SKM-1 treated with dmso at 0.1 percent for 144 hours (cell line): ENCODE measurements around the gene ZC3H6.
"Not testable (repeated sequence)": the region's sequence is repeated elsewhere in the genome, so short reads cannot be mapped to it uniquely, and the experiment has no call there.

Experiments used
- DNase-seq: peaks from one replicate; lab custom pipeline; 2025; ENCODE audit not compliant: unreplicated experiment; lab: John Stamatoyannopoulos, UW

The ZC3H6 gene

DNA sequence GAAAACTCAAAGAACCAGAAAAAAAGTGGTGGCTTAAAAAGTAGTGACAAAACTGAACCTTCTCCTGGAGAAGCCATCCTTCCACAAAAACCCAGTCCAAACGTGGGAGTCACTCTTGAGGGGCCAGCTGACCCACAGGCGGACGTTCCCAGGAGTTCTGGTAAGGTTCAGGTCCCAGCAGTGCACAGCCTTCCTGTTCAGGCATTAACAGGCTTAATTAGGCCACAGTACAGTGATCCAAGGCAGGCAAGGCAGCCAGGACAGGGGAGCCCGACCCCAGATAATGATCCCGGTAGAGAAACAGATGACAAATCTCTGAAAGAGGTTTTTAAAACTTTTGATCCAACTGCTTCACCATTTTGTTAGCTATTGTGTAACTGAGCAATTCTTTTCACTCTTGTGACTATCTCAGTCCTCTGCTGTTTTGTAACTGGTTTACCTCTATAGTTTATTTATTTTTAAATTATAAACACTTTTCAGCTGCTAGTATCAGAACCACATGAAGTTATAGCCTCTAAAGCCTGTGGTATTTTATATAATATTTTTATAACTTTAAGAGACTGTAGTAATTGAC, 56.8 kb downstream of the ZC3H6 start:
- DNase-seq: no peak

DNA sequence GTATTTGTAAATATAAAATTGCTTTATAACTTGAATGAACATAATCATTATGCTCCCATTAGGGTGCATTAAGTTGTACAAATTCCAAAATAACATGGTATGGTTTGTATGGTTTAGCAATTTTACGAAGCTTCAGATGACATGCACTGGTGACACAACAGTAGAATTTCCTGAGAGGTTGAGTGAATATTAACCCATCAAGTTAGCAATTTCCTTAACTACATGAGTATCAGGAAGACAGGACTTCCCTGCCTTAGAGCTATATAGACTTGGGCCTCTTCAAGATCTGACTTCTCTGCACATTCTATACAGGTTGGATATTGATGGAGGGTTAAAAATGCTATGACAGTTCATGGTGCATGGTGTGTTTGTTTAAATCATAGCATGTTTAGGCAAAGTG, 60.2 kb downstream of the ZC3H6 start:
- no peak for DNase-seq

DNA sequence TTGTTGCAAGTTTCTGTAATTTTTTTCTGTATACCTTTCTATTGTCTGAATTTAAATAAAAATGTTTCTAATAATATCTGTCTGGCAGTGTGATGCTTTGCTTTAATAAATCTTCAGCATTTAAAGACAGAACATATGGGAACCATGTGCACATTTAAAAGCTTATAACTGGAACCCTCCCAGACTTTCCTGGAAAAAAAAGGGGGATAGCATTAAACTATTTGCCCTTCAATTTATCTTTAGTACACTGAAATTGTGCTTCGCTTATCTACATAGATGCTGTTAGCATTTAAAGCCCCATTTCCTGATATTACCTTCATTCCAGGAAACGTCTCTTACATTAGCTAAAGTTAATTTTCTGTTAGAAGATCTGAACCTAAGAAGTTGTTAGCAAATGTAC, 64.6 kb downstream of the ZC3H6 start:
- no peak for DNase-seq

DNA sequence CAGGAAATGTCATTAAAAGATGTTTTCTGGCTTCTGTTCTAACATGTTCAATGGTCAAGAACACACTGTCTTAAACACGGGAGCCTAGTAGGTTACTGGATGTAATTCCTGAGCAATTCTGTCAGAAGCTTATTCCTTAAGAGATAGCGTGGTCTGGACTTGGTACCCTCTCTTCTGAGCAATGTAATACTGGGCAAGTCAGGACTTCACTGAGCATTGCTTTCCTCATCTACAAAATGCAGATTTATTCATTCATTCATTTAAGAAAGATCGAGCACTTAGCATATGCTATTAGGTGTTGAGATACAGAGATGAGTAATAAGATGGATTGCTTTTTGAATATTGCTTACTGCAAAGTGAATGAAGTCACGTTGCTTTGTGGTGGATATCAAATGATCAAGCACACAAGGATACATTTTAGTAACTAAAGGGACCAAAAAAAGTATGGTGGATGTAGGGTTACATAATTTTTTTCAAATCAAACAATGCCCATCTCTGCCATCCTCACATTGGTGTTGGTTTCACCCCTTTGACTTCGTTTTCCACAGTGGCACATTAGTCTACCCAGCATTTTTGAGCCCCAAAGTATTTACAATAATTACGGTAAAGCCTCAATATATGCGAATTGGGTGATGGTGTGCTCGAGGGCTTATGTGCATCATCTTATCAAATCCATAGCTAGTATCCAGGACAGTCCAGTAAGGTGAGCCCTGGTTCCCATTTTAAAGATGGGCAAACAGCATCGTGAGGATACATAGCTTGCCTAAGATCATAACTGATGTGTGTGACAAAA, 65.3 kb downstream of the ZC3H6 start:
- no peak for DNase-seq

DNA sequence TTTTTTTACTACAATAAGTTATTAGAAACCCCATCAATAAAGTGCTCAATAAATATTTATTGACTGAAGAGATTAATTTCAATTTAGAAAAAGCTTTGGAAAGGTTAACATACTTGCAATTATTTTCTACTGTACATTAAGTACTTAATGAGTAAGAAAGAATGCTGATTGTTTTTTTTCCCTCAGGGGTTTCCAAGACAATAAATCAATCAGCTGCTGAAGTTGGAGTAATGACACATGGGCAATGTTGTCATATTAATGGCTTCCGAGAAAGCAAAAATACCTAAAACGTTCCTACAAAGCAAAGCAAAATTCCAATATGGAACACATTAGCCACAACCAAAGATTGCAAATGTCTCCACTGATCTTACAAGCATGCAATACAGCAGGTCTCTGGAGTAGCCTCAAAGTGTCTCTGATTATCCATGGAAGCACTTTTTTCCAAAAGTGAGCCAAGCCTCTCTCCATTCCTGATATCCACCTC, 66.7 kb downstream of the ZC3H6 start:
- DNase-seq: no peak

DNA sequence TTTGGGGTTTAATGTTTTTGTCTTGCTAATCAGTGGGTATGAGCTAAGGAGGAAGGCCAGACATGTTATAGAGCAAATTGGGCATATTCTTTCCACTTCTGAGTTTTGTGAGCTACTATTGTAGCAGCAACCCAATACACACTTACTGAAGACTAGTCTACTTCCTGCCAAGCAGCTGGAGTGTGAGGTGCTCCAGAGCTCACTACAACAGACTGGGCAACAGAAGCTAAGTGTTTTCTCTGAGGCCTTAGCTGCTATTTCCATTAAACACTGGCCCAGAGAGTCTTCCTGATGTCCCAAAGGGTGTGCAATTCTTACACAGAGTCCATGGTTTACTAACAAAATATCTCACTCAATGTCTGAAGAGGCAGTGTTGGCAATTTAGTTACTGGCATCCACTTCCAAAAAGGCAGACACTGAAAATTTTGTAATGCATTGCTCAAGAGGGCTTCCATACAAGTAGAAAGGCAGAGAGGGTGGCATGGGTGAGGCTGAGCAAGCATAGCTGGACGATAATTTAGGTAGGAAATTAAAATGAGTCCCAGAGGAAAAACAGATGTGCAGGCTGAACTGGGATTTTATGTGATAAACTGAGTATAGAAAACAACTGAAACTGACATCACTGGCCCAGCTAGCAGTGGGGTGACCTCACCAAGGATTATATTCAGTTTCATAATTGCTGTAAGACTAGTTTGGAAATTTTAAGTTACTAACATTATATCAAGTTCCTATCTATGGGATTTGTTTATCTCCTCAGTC, 68.6 kb downstream of the ZC3H6 start:
- no peak for DNase-seq

DNA sequence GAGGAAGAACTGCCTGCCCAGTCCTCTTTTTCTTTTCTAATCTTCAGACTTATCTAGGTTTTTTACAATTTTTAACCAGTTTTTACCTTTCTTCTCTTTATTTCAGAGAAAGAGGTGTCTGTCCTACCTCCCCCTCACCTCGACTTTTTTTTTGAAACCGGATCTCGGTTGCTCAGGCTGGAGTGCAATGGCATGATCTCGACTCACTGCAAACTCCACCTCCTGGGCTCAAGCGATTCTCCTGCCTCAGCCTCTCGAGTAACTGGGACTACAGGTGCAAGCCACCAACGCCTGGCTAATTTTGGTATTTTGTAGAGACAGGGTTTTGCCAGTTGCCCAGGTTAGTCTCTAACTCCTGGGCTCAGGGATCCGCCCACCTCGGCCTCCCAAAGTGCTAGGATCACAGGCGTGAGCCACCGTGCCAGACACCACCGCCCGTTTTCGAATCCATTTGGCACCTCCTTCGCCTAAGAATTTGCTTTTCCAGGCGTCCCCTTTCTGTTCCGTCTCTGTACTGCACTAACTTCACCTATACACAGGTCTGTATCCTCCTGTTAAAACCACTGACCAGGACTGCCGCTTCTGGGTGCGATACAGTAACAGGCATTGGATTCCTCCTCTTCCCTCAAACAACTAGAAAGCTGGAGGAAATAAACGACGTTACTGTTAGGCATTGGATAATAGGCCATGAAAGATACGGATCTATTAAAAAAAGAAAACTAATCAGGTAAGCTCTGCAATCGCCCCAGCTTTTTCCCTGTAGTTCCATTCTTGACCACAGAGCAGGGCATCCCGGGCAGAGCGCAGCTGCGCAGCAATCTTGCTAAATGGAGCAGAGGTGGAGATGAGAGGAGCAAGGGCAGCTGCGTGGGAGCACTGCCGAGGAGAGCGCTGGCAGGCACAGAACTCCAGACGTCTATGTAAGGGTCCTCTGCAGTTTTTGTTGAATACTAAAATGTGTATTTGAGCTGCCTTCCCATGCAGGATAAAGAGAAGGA, 69.9 kb downstream of the ZC3H6 start:
- no peak for DNase-seq

DNA sequence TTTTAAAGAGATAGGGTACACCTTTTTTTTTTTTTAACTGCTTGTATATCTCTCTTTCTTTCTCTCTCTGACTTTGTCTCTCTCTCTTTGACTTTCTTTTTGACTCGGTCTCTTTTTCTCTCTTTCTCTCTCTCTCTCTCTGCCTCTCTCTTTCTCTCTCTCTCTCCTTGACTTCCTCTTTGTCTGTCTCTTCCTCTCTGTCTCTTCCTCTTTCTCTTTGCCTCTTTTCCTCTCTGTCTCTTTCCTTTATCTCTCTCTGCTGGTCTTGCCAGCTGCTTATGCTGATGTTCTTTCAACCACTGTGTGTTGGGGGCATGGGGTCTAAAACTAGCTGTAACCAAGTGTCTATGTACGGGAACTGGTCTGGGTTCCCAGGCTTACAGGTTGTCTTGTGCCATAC, 76.9 kb downstream of the ZC3H6 start:
- DNase-seq: not testable (repeated sequence)

DNA sequence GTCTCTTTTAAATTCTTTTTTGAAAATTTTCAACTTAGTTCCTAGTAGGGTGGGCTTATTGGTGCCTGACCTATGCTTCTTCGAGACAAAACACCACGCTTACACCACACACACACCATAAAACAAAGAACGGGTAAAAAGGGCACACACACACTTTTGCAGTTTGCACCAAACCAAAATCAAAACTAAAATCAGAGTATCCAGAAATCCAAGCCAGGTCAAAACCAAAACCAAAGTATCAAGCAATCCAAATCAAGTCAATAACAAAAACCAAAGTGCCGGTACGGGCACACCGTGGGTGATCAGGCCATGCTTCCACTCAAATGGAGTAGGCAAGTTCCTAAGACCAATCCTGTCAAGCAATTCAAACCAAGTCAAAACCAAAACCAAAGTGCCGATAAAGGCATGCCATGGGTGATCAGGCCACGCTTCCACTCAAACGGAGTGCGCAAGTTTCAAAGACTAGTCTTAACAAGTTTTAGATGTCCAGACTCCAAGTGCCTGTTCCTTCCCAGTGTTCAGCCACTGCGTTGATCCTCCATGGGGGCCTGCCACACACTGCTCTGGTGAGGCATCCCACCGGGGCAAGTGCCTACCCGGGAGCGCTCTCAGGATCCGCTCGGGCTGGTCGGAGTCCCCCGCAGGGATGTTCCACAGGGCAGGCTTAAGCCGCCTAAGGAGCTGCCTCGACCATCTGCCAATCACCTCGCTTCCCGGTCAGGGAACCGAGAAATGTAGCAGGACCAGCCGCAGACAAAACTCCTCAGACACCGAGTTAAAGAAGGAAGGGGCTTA, 77.6 kb downstream of the ZC3H6 start:
- not testable (repeated sequence) for DNase-seq

DNA sequence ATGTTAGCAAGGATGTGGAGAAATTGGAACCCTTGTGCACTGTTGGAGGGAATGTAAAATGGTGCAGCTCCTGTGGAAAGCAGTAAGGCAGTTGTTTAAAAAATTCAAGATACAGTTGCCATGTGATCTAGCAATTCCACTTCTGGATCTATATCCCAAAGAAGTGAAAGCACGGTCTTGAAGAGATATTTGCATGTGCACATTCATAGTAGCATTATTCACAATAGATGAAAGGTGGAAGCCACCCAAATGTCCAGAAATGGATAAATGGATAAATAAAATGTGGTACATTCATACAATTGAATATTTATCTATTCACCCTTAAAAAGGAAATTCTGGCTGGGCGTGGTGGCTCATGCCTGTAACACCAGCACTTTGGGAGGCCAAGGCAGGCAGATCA, 78.9 kb downstream of the ZC3H6 start:
- not testable (repeated sequence) for DNase-seq

DNA sequence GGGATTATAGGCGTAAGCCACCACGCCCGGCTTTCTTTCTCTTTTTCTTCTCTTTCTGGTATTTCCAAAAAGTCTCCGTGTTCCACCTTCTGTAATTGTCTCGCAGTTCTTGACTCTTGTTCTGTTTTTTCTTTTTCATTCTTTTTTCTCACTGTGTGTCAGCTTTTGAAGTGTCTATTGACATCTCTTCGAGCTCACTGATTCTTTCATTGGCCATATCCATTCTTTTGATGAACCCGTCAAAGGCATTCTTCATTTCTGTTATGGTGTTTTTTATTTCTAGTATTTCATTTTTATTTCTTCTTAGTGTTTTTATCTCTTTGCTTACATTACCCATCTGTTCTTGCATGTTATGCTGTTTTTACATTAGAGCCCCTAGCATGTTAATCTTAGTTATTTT, 84.7 kb downstream of the ZC3H6 start:
- not testable (repeated sequence) for DNase-seq
